HG02970 (cell line): ENCODE results near the gene CFAP46.

ENCODE experiments used
- ATAC-seq: cut with Tn5 transposase; IDR thresholded peaks from one replicate; pipeline ENCODE4 v1.9.1; 2021; ENCODE audit warnings: mild to moderate bottlenecking, moderate library complexity, moderate number of reproducible peaks; ENCODE audit not compliant: unreplicated experiment, low FRiP score

Gene CFAP46

GRCh38 chr10:132946806-132947546 lies 4.6 kb upstream of the CFAP46 start:
- no peak for ATAC-seq

DNA sequence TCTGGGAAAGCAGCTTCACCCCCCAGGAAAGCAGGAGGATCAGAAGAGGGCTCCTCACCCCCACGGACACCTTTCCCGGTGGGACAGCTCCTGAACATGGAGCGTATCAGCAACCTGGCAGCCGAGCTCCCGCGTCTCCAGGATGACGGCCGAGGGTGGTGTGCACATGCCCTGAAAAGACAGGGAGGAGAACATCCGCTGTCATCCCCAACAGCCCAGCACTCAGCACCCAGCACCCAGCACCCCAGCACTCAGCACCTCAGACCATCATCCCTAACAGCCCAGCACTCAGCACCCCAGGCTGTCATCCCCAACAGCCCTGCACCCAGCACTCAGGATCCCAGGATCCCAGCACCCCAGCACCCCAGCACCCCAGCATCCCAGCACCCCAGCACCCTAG lies 3.9 kb upstream of the CFAP46 start:
- no peak for ATAC-seq

DNA sequence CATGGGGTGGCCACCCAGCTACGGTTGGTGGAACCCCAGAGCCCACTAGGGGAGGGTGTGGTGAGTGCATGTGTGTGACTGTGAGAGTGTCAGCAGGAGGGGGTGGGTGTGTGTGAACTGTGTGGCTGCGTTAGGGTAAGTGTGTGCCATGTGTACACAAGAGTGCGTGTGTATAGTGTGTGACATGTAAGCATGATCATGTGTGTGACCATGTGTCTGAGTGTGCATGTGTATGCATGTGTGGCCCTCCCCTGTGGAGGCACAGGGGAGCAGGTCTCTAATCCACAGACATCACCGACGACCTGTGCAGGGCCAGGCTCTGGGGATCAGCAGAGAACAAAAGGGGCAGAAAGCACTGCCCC lies 3.5 kb upstream of the CFAP46 start:
- ATAC-seq: no peak

DNA sequence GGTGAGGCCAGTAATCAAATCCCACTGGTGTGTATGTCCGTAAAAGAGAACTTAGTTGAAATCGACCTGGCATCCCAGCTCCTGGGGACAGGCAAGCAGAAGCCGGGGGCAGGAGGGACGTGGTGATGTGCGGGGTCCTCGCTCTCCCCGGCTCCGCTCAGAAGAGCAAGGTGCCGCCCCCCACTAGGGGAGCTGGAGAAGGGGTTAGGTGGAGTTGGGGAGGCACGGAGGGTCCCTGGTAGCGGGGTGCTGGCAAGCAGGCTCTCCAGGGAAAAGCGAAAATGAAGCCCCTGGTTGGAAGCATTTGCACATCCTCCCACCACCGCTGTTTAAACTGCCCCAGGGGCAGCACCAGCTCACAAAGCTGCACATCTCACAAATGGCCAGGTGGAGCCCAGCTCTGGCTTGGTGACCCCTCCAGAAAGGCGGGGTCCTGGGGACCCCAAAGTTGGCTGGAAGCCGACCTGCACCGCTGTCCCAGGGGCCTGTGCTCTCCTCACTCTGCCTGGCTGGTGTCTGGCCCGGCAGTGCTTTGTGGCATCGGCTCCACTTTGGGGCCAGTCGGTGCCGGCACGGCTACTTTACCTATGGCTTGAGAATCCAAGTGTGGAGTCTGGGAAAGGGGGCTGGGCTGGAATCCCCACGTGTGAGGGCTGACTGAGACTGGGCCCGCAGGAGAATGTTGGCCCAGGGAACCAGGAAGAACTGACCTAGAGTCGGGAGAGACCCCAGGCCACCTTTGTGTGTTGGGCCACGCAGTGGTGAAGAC lies 2.9 kb upstream of the CFAP46 start:
- no peak for ATAC-seq

DNA sequence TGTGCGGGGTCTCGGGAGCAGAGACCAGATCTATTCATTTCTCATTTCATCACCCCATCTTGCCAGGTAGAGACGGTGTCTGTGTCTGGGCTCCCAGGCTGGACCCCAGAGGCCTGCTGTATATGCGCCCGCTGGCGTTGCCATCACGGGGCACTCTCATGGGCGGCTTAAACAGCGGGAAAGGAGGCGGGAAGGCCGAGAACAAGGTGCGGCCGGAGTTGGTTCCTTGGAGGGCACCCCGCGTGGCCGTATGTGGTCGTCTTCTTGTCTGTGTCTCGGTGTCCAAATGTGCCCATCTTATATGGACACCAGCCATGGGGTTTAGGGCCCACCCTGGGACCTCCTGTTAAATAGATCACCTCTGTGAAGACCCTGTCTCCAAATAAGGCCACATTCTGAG lies 2.1 kb upstream of the CFAP46 start:
- no peak for ATAC-seq

DNA sequence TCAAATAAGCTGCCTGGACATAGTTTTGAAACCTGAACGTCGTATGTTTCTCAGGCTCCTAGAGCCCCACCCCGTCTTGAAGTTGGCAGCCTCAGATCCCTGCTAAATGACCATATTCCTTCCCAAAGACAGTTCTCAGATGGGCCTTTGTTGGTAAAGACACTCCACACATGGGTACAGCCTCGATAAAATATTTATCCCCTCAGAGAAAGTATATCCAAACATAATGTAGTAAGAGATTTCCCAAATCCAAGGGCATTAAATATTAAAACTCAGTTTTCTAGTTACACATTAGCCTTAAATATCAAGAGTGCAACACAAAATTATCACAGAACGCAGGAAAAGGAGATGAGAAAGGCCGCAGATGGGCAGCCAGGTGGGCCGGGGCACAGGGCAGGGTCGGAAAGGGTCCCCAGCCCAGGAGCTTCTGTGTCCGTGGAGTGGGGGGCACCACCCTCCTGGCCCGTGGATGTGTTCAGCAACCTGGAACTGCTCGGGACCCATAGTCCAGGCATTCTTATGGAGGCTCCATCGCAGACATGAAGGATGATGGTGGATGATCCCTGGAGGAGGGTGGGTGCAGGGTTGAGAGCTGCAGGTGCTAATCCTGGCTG lies 1.5 kb upstream of the CFAP46 start:
- no peak for ATAC-seq

GRCh38 chr10:132943058-132943790 lies 854 bp upstream of the CFAP46 start:
- no peak for ATAC-seq

DNA sequence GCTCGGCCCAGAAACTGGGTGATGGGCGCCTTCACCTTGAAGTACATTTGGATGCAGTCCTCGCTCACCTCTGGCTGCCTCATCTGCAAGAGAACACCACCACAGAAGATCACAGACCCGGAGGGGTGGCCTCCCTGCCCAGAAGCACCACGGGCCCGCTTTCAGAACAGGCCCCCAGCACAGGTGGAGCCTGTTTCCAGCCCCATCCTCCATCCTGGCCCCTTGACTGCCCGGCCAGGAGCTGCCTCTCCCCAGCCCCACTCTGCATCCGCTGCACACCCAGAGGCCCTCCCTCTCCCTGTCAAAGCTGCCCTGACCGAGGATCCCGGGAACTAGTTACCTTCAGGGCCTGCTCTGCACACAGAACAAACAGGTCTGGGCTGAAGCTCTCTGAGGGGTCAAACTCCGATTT lies 724 bp downstream of the CFAP46 start:
- no peak for ATAC-seq

GRCh38 chr10:132940791-132941465 lies 1.4 kb downstream of the CFAP46 start:
- ATAC-seq: no peak

DNA sequence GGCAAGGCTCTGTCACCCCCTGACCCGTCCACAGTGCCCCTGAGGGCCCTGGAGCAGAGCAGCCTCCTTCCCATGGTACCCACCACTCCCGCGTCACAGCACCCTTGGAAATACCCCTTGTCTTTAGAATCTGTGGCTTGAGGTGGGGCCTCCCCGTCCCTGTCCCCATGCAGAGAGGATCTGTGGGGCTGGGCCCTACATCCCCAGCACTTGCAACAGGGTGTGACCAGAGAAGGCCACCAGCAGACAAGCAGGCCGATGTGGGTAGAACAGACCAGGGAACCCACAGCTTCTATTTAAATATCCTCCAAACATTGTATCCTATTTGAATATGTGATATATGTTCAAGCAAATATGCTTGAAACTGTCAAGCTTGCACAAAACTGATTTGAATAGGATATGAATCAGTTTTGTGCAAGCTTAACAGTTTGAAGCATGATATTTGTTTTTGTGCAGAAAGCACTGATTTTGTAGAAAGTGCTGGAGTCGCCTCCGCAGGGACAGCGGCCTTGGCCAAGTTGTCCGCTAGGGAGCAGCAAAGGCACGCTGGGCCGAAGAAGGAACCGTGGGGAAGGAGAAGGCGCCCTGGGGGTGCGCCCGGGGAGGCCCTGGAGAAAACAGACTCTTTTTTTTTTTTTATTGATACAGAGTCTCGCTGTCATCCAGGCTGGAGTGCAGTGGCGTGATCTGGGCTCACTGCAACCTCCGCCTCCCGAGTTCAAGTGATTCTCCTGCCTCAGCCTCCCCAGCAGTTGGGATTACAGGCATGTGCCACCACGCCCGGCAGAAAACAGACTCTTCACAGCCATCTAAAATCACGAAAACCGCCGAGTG lies 2.2 kb downstream of the CFAP46 start:
- no peak for ATAC-seq

DNA sequence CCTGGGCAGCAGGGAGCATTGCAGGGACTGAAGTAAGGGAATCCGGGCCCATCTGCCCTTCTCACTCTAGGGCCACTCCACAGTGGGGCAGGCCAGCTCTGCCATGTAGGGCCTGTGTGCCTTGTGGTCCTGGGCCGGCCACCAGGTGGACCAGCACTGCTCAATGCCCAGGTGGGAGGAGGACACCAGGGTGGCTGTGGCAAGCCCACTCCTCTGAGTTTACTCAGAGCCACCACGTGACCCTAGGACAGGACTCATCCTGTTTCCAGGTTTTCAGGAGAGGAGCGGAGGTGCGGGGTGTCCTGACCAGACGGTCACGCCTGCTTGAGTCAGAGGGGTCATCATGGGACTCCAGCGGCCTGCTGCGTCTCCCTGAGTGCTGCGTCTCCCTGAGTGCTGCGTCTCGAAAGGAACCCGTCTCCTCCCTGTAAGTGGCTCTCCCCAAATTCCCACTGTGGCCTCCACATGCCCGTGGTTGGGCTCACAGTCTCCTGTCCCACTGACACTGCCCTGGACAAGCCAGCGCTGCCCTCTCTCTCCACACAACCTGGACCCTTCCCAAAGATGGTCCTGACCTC lies 2.9 kb downstream of the CFAP46 start:
- no peak for ATAC-seq

DNA sequence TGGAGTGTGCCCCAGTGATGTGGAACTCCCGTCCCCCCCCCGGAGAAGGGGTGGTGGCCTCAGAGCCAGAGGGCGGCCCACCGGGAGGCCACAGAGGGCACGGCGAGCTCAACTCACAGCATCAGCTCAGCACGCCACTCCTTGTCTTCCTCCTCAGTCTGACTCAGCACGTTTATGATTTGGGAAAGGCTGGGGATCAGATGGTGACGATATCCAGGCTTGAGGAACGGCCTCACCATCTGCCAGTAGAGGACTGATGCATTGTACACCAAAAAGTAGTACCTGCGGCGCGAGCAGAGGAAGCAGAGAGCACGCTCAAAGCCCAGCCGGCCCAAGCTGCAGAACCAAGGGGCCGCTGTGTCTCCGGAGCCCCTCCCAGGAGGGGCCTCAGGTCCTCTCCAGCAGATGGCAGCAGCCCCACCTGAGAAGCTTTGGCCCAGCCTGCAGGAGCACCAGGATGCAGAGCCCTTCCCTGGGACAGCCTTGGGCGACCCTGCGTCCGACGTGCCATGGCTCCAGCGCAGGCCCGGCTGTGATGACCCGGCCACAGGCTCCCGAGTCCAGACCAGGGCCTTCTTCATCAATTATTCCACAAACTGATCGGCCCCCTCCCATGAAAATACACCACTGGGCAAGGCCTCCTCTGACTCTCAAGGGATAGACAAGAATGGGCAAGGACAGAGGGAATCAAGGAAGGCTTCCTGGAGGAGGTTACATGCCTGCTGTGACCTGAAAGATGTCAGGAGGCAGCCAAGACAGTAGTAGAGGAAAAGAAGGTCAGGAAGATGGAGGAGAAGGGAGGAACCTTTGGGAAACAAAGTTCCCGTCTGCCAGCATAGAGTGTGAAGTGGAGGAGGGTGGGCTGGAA lies 3.7 kb downstream of the CFAP46 start:
- no peak for ATAC-seq

GRCh38 chr10:132937861-132938260 lies 4.5 kb downstream of the CFAP46 start:
- ATAC-seq: no peak

DNA sequence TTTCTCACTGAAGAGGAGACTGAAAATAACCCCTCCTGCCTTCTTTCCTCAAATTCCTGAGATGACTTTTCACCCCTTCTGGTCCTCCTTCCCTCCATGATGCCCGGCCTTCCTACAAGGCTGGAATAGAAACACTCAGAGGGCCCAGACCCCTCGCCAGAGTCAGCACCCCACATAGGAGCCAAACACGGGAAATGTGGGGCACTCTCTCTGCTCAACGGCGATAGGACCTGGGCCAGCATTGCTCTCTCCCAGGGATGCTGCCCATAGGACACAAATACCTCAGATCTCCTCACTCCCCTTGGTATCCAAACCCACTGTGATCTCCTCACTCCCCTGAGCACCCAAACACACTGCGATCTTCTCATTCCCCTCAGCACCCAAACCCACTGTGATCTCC lies 7.4 kb downstream of the CFAP46 start:
- ATAC-seq: no peak

GRCh38 chr10:132933308-132934042 lies 8.9 kb downstream of the CFAP46 start:
- no peak for ATAC-seq

DNA sequence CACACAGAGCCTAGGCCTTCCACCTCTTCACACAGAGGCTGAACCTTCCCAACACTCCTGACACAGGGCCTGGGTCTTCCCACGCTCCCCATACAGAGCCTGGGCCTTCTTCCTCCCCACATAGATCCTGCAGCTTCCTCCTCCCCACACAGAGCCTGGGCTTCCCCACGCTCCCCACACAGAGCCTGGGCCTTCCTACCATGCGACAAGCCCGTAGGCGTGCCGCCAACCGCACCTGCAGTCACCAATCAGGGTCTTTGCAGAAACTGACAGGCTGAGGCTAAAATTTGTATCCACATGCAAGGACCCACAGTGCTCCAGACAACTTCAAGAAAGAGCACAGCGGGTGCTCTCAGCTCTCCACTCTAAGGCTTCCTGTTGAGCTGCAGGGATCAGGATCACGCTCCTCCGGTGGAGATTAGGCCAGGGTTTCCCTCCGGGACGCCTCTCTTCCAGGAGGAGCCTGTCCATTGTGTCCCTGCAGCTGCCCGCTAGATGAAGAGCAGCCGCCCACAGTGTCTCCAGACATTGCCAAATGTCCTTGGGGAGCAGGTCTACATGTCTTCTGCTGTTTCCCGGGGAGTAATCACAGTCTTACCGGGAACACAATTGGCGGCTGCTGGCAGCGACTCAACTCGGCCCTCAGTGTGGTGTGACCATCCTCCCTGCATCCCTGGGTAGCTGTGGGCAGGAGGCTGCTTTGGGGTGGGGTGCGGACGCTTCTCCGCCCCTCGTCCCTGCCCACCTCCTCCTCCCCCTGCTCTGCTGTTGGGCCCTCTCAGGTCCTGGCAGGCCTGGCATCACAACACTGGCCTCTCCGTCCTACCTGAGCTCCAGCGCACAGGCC lies 9.7 kb downstream of the CFAP46 start:
- no peak for ATAC-seq
